Measurements from ENCODE around the gene ATP9B. TPM values are rescaled to one million over a fixed set of nuclear protein-coding genes. Genes with fewer than 3 reads are reported as not detected.

The ATP9B gene
- polyA plus RNA-seq, 3 donors: 7.2 to 20.3 (median 14.0) TPM

GRCh38 chr18:79418236-79418635, 349.0 kb downstream of the ATP9B start:
- Mint-ChIP-seq H3K27me3 (ENCODE audit: low read depth in 3 of 3) (peaks cover 0 to 4% (median 2%) of the 10 kb centered on the region in 3 donors), H3K36me3 (peaks cover 44 to 65% of the 10 kb centered on the region in 2 donors), H3K27ac (no peak overlapping the region), H3K4me1 (peaks cover 18% of the 10 kb centered on the region), H3K4me3 (no peak overlapping the region), H3K9me3 (peaks cover 0 to 4% (median 0%) of the 10 kb centered on the region in 7 donors)
- peaks cover 15% of the 10 kb centered on the region for H3K79me2 ChIP-seq (ENCODE audit: insufficient read depth, low read length)
- no peak overlapping the region for H2AFZ ChIP-seq (ENCODE audit: insufficient read depth, low read depth, low read length, poor library complexity, severe bottlenecking)
- H4K20me1 ChIP-seq (ENCODE audit: insufficient read depth, low read length): peaks cover 87% of the 10 kb centered on the region
- peaks cover 24 to 37% of the 10 kb centered on the region in 2 donors for H3K36me3 ChIP-seq (replicated peaks in 1 of 2; ENCODE audit: control insufficient read depth in 1 of 2, insufficient read depth in 2 of 2, low read length in 2 of 2)
- H3K4me2 ChIP-seq (replicated peaks; ENCODE audit: extremely low read depth, low read length, poor library complexity, severe bottlenecking): no peak overlapping the region
- DNase-seq: no peak
- intact Hi-C loops (cut with micrococcal nuclease): loop anchor here in 1 of 2 donors (10.0 kb wide), 1 partner anchor 353 kb away; the partner anchor contains the start of gene ATP9B
- peaks cover 9 to 17% of the 10 kb centered on the region in 2 donors for H3K4me1 ChIP-seq (ENCODE audit: control insufficient read depth in 1 of 2, insufficient read depth in 2 of 2, low read length in 2 of 2)
- H3K27ac ChIP-seq (ENCODE audit: low read depth in 1 of 2, low read length in 2 of 2): no peak overlapping the region
- WGBS (ENCODE audit: insufficient coverage): 99% methylated on average over 19 of the region's 19 CpGs
- H3K9me3 ChIP-seq (replicated peaks in 1 of 2; ENCODE audit: control insufficient read depth in 1 of 2, insufficient read depth in 1 of 2, low read length in 2 of 2): no peaks in the 10 kb centered on the region
- no peak for TF ChIP-seq CTCF (IDR thresholded peaks at IDR 0.05)
- no peaks in the 10 kb centered on the region for H3K27me3 ChIP-seq (ENCODE audit: control insufficient read depth in 2 of 2, insufficient read depth in 2 of 2, low read length in 2 of 2)
- H3K9ac ChIP-seq (ENCODE audit: insufficient read depth, low read length, poor library complexity, severe bottlenecking): no peak overlapping the region
- H3K4me3 ChIP-seq (replicated peaks in 1 of 3; ENCODE audit: low read depth in 2 of 3, low read length in 3 of 3): no peak overlapping the region

- Histone ChIP-seq H3K4me1 (ENCODE audit: control insufficient read depth in 1 of 2, insufficient read depth in 2 of 2, low read length in 2 of 2) (peaks cover 9 to 17% of the 10 kb centered on the region in 2 donors), H3K27me3 (ENCODE audit: control insufficient read depth in 2 of 2, insufficient read depth in 2 of 2, low read length in 2 of 2) (no peaks in the 10 kb centered on the region), H3K4me3 (replicated peaks in 1 of 3; ENCODE audit: low read depth in 2 of 3, low read length in 3 of 3) (no peak overlapping the region), H3K36me3 (replicated peaks in 1 of 2; ENCODE audit: control insufficient read depth in 1 of 2, insufficient read depth in 2 of 2, low read length in 2 of 2) (peaks cover 20 to 33% of the 10 kb centered on the region in 2 donors), H2AFZ (ENCODE audit: insufficient read depth, low read depth, low read length, poor library complexity, severe bottlenecking) (no peak overlapping the region), H3K9ac (ENCODE audit: insufficient read depth, low read length, poor library complexity, severe bottlenecking) (no peak overlapping the region), H3K27ac (ENCODE audit: low read depth in 1 of 2, low read length in 2 of 2) (no peak overlapping the region), H3K79me2 (ENCODE audit: insufficient read depth, low read length) (peaks cover 14% of the 10 kb centered on the region), H3K4me2 (replicated peaks; ENCODE audit: extremely low read depth, low read length, poor library complexity, severe bottlenecking) (no peak overlapping the region), H4K20me1 (ENCODE audit: insufficient read depth, low read length) (peaks cover 87% of the 10 kb centered on the region), H3K9me3 (replicated peaks in 1 of 2; ENCODE audit: control insufficient read depth in 1 of 2, insufficient read depth in 1 of 2, low read length in 2 of 2) (no peaks in the 10 kb centered on the region)
- Mint-ChIP-seq H3K4me3 (no peak overlapping the region), H3K36me3 (peaks cover 40 to 61% of the 10 kb centered on the region in 2 donors), H3K27ac (peak overlapping the region in 1 of 7 donors; percentile 37), H3K4me1 (peaks cover 18% of the 10 kb centered on the region), H3K9me3 (peaks cover 0 to 4% (median 0%) of the 10 kb centered on the region in 7 donors), H3K27me3 (ENCODE audit: low read depth in 3 of 3) (peaks cover 0 to 4% (median 2%) of the 10 kb centered on the region in 3 donors)
- 98% methylated on average over 6 of the region's 11 CpGs for WGBS (ENCODE audit: insufficient coverage)
- intact Hi-C loops (cut with micrococcal nuclease): loop anchor here in 1 of 2 donors (10.0 kb wide), 1 partner anchor 354 kb away; the partner anchor contains the start of gene ATP9B
- DNase-seq: no peak
- no peak for TF ChIP-seq CTCF (IDR thresholded peaks at IDR 0.05)
Measured at GRCh38 chr18:79418642-79419041, 349.4 kb downstream of the ATP9B start.

All from CD14-positive monocyte (primary cell).